GM23248 (cell line): ENCODE measurements around the gene CHAC1. TPM values are rescaled to one million over a fixed set of nuclear protein-coding genes. Genes with fewer than 3 reads are reported as not detected.

Experiments used
- DNase-seq: peaks from one replicate; pipeline ENCODE4 v3.0.0-alpha.2; 2015
- H2AFZ ChIP-seq: fragments of 200-600 bp; sonication (generic); 2 replicates; pipeline ENCODE4 v1.6.1; 2016; ENCODE audit warnings: antibody characterized with exemption
- H3F3A ChIP-seq: fragments of 200-600 bp; sonication (generic); 2 replicates; pipeline ENCODE4 v1.6.1; 2016; ENCODE audit warnings: mild to moderate bottlenecking, antibody characterized with exemption, mixed run types; ENCODE audit not compliant: insufficient read depth
- H3K27ac ChIP-seq: fragments of 200-600 bp; sonication (generic); 2 replicates; pipeline ENCODE4 v1.5.1; 2016; ENCODE audit warnings: mild to moderate bottlenecking
- H3K27me3 ChIP-seq: fragments of 200-600 bp; sonication (generic); replicated peaks from 2 replicates; pipeline ENCODE4 v1.6.1; 2016; ENCODE audit warnings: mild to moderate bottlenecking; ENCODE audit not compliant: insufficient read depth
- H3K36me3 ChIP-seq: fragments of 200-600 bp; sonication (generic); 2 replicates; pipeline ENCODE4 v1.6.1; 2016; ENCODE audit warnings: low read depth, mild to moderate bottlenecking
- H3K4me1 ChIP-seq: fragments of 200-600 bp; sonication (generic); 2 replicates; pipeline ENCODE4 v1.6.1; 2016; ENCODE audit warnings: mild to moderate bottlenecking; ENCODE audit not compliant: insufficient read depth
- H3K4me2 ChIP-seq: fragments of 200-600 bp; sonication (generic); one replicate; pipeline ENCODE4 v1.6.1; 2016; ENCODE audit warnings: mild to moderate bottlenecking; ENCODE audit not compliant: unreplicated experiment
- H3K4me3 ChIP-seq: fragments of 200-600 bp; sonication (generic); 2 replicates; pipeline ENCODE4 v1.5.1; 2016; ENCODE audit warnings: mild to moderate bottlenecking
- H3K79me2 ChIP-seq: fragments of 200-600 bp; sonication (generic); 2 replicates; pipeline ENCODE4 v1.6.1; 2016; ENCODE audit warnings: mild to moderate bottlenecking; ENCODE audit not compliant: insufficient read depth
- H3K9ac ChIP-seq: fragments of 200-600 bp; sonication (generic); 2 replicates; pipeline ENCODE4 v1.6.1; 2016; ENCODE audit warnings: mild to moderate bottlenecking
- H3K9me2 ChIP-seq: fragments of 200-600 bp; sonication (generic); 2 replicates; pipeline ENCODE4 v1.6.1; 2016; ENCODE audit warnings: mixed run types, mild to moderate bottlenecking, moderate library complexity; ENCODE audit not compliant: insufficient read depth
- H3K9me3 ChIP-seq: fragments of 200-600 bp; sonication (generic); one replicate; pipeline ENCODE4 v1.6.1; 2017; ENCODE audit warnings: low read depth
- H4K20me1 ChIP-seq: fragments of 200-600 bp; sonication (generic); 2 replicates; pipeline ENCODE4 v1.6.0; 2016; ENCODE audit not compliant: insufficient read depth
- EZH2 ChIP-seq: fragments of 200-600 bp; sonication (generic); IDR thresholded peaks from 2 replicates; pipeline ENCODE4 v1.6.1; 2018; ENCODE audit warnings: antibody characterized with exemption, mild to moderate bottlenecking; ENCODE audit not compliant: insufficient read depth, poor library complexity, severe bottlenecking
- EZH2phosphoT487 ChIP-seq: fragments of 200-600 bp; sonication (generic); IDR thresholded peaks from 2 replicates; pipeline ENCODE4 v1.6.1; 2018; ENCODE audit warnings: antibody characterized with exemption, moderate library complexity, mild to moderate bottlenecking, low read depth; ENCODE audit not compliant: insufficient read depth
- WGBS, 2 experiments: methylation state at CpG; one replicate each; pipeline ENCODE4 v1.1.6; 2015 to 2017; ENCODE audit warnings: low lambda C conversion rate in 2 of 2, low coverage in 1 of 2; ENCODE audit errors: missing lambda C conversion rate in 2 of 2; 5-methylcytosine and 5-hydroxymethylcytosine counted together
- in situ Hi-C: fragments of 300-500 bp; cut with MboI; formaldehyde crosslinking; loops from 2 replicates; pipeline ENCODE4 v1.15.0; 2020
- polyA plus RNA-seq: library from polyadenylated mRNA; unstranded; fragments of >200 nt; fragmentation: Nextera tagmentation; extraction: Ambion mirVana; gene quantifications from 2 replicates; pipeline ENCODE4 v1.2.1, GENCODE V29; 2016
- total RNA-seq: library from RNA; depleted of rRNA; stranded (reverse); fragments of >200 nt; shearing (Covaris generic); gene quantifications from 2 replicates; pipeline ENCODE4 v1.2.3, GENCODE V29; 2014

Gene CHAC1
- total and polyA plus RNA-seq, 2 experiments from 2014 or later = 43.8 to 74.4 TPM

GRCh38 chr15:40930430-40931299 lies 22.6 kb upstream of the CHAC1 start:
- TF ChIP-seq EZH2 (no peak), EZH2phosphoT487 (no peak)
- Histone ChIP-seq H3K27me3 (peaks cover 49% of the 10 kb centered on the region), H2AFZ (no peak overlapping the region)

GRCh38 chr15:40931300-40932142 lies 21.8 kb upstream of the CHAC1 start:
- H3K4me3 ChIP-seq = no peak overlapping the region
- WGBS, 2 experiments = 76% methylated on average over 15 to 16 of the region's 16 CpGs

More at GRCh38 chr15:40930430-40931299, 22.6 kb upstream of the CHAC1 start:
- Histone ChIP-seq H3F3A (no peaks in the 10 kb centered on the region), H3K36me3 (no peaks in the 10 kb centered on the region), H3K9me3 (no peaks in the 10 kb centered on the region), H3K4me1 (peaks cover 15% of the 10 kb centered on the region), H3K4me2 (peak overlapping the region; percentile 81), H3K9me2 (no peaks in the 10 kb centered on the region), H3K9ac (no peak overlapping the region), H3K27ac (no peak overlapping the region), H4K20me1 (no peaks in the 10 kb centered on the region), H3K4me3 (peak overlapping the region; percentile 55), H3K79me2 (no peaks in the 10 kb centered on the region)
- peak; percentile 37 for DNase-seq
- in situ Hi-C loops = no loop called here
- 4 to 6% methylated on average over 37 to 46 of the region's 46 CpGs for WGBS, 2 experiments

GRCh38 chr15:40932156-40932555 lies 21.1 kb upstream of the CHAC1 start:
- DNase-seq = no peak
- in situ Hi-C loops = no loop called here
- H3K27me3 ChIP-seq = peaks cover 40% of the 10 kb centered on the region

More at GRCh38 chr15:40931300-40932142, 21.8 kb upstream of the CHAC1 start:
- peaks cover 45% of the 10 kb centered on the region for H3K27me3 ChIP-seq
- H4K20me1 ChIP-seq = no peaks in the 10 kb centered on the region
- in situ Hi-C loops = no loop called here
- H3K9me3 ChIP-seq = no peaks in the 10 kb centered on the region
- no peak for DNase-seq
- no peak overlapping the region for H3K27ac ChIP-seq
- no peak overlapping the region for H3K9ac ChIP-seq
- H2AFZ ChIP-seq = no peak overlapping the region
- peaks cover 15% of the 10 kb centered on the region for H3K4me1 ChIP-seq
- no peaks in the 10 kb centered on the region for H3F3A ChIP-seq
- H3K4me2 ChIP-seq = no peak overlapping the region
- H3K36me3 ChIP-seq = no peaks in the 10 kb centered on the region
- H3K79me2 ChIP-seq = no peaks in the 10 kb centered on the region
- H3K9me2 ChIP-seq = no peaks in the 10 kb centered on the region
- TF ChIP-seq EZH2phosphoT487 (no peak), EZH2 (no peak)

GRCh38 chr15:40932649-40933516 lies 20.4 kb upstream of the CHAC1 start:
- no peak overlapping the region for H3K4me3 ChIP-seq
- no peak overlapping the region for H2AFZ ChIP-seq
- H3K9me2 ChIP-seq = no peaks in the 10 kb centered on the region
- 72 to 73% methylated on average over 10 to 11 of the region's 11 CpGs for WGBS, 2 experiments
- H4K20me1 ChIP-seq = no peaks in the 10 kb centered on the region
- peaks cover 33% of the 10 kb centered on the region for H3K27me3 ChIP-seq
- H3K27ac ChIP-seq = no peak overlapping the region
- no peak for DNase-seq
- H3K79me2 ChIP-seq = no peaks in the 10 kb centered on the region
- no peak overlapping the region for H3K4me2 ChIP-seq
- H3K9me3 ChIP-seq = no peaks in the 10 kb centered on the region
- TF ChIP-seq EZH2phosphoT487 (no peak), EZH2 (no peak)
- in situ Hi-C loops = no loop called here
- no peaks in the 10 kb centered on the region for H3K36me3 ChIP-seq
- peaks cover 14% of the 10 kb centered on the region for H3K4me1 ChIP-seq
- H3K9ac ChIP-seq = no peak overlapping the region
- no peaks in the 10 kb centered on the region for H3F3A ChIP-seq

More at GRCh38 chr15:40932156-40932555, 21.1 kb upstream of the CHAC1 start:
- WGBS, 2 experiments = 81 to 85% methylated on average over 8 of the region's 8 CpGs
- no peak overlapping the region for H3K4me2 ChIP-seq
- H3K4me1 ChIP-seq = peaks cover 15% of the 10 kb centered on the region
- no peaks in the 10 kb centered on the region for H3F3A ChIP-seq
- TF ChIP-seq EZH2 = no peak
- TF ChIP-seq EZH2phosphoT487 = no peak
- no peaks in the 10 kb centered on the region for H3K9me3 ChIP-seq
- H3K79me2 ChIP-seq = no peaks in the 10 kb centered on the region
- H3K4me3 ChIP-seq = no peak overlapping the region
- no peak overlapping the region for H3K27ac ChIP-seq
- no peak overlapping the region for H3K9ac ChIP-seq
- no peak overlapping the region for H2AFZ ChIP-seq
- no peaks in the 10 kb centered on the region for H3K9me2 ChIP-seq
- no peaks in the 10 kb centered on the region for H3K36me3 ChIP-seq
- H4K20me1 ChIP-seq = no peaks in the 10 kb centered on the region
